ENCODE data around the gene MLLT10. TPM values are rescaled to one million over a fixed set of nuclear protein-coding genes. Genes with fewer than 3 reads are reported as not detected.
A peak's percentile ranks its signal among the peaks of the same experiment; 100 is the strongest.
"Not testable (repeated sequence)": the region's sequence is repeated elsewhere in the genome, so short reads cannot be mapped to it uniquely, and the experiment has no call there.

The MLLT10 gene
- total RNA-seq, 1 donor, result 50.5 TPM

DNA sequence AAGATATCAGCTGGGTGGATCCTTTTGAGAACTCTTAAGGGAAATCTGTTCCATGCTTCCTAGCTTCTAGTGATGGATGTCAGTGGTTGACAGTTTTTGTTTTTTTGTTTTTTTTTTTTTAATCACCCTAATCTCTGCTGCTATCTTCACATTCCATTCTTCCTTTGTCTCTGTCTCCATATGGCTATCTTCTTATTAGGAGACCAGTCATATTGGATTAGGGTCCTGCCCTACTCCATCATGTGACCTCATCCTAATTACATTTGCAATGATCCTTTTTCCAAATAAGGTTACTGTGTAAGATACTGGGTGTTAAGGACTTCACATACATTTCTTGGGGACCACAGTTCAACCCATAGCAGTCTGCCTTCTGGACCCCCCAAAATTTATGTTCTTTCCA, 69.7 kb downstream of the MLLT10 start:
- DNase-seq (ENCODE audit: low read depth), result no peak
- H3K4me3 ChIP-seq (ENCODE audit: low read depth, low read length), result no peak overlapping the region
- TF ChIP-seq, protein P1, sequence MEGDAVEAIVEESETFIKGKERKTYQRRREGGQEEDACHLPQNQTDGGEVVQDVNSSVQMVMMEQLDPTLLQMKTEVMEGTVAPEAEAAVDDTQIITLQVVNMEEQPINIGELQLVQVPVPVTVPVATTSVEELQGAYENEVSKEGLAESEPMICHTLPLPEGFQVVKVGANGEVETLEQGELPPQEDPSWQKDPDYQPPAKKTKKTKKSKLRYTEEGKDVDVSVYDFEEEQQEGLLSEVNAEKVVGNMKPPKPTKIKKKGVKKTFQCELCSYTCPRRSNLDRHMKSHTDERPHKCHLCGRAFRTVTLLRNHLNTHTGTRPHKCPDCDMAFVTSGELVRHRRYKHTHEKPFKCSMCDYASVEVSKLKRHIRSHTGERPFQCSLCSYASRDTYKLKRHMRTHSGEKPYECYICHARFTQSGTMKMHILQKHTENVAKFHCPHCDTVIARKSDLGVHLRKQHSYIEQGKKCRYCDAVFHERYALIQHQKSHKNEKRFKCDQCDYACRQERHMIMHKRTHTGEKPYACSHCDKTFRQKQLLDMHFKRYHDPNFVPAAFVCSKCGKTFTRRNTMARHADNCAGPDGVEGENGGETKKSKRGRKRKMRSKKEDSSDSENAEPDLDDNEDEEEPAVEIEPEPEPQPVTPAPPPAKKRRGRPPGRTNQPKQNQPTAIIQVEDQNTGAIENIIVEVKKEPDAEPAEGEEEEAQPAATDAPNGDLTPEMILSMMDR (IDR thresholded peaks at IDR 0.05; ENCODE audit: insufficient read depth, low read depth, low read length), result no peak

DNA sequence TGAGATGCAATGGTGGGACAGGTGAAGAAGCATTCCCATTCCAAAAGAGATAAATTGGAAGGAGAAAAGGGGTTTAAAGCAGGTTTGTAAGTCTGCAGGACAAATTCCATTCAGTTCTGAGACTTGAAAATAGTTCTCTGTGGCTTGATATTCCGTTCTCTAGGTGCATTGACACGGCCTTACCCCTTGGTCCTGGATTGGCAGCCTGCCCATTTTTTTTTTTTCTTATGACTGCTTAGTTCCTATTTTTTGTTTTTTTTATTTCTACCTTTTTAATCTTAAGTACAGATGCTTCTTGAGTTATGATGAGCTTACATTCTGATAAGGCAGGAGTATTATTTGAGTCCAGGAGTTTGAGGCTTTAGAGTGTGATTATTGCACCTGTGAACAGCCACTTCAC, 70.6 kb downstream of the MLLT10 start:
- DNase-seq (ENCODE audit: low read depth), result no peak
- TF ChIP-seq, protein P1 (IDR thresholded peaks at IDR 0.05; ENCODE audit: insufficient read depth, low read depth, low read length), result no peak

DNA sequence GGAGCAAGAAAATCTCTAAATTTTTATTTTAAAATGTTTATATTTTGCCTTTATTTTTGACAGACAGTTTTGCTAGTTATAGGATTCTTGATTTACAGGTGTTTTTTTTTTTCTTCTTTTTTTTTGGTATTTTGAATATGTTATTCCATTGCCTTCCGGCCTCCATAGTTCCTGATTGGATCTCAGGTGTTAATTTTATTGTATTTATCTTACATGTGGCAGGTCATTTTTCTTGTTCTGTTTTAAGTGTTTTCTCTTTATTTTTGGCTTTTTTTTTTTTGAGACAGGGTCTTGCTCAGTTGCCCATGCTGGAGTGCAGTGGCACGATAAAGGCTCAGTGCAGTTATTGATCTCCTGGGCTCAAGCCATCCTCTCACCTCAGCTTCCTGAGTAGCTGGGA, 73.9 kb downstream of the MLLT10 start:
- DNase-seq (ENCODE audit: low read depth), result no peak
- TF ChIP-seq, protein P1 (IDR thresholded peaks at IDR 0.05; ENCODE audit: insufficient read depth, low read depth, low read length), result no peak
- H3K4me3 ChIP-seq (ENCODE audit: low read depth, low read length), result no peak overlapping the region

More for the DNA sequence above, 70.6 kb downstream of the MLLT10 start:
- no peak overlapping the region for H3K4me3 ChIP-seq (ENCODE audit: low read depth, low read length)

DNA sequence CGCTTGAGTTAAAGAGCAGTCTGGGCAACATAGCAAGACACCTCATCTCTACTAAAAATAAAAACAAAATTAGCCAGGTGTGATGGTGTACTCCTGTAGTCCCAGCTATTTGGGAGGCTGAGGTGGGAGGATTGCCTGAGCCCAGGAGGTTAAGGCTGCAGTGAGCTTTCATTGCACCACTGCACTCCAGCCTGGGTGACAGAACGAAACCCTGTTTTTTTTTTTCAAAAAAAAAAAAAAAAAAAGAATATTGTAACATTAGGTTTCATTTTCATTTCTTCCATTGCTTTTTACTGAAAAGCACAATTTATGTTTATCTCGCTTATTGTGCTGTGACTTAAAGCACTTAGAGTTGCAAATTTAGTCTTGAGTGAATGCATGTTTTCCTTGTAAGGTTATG, 80.0 kb downstream of the MLLT10 start:
- no peak overlapping the region for H3K4me3 ChIP-seq (ENCODE audit: low read depth, low read length)
- DNase-seq (ENCODE audit: low read depth), result no peak
- TF ChIP-seq, protein P1 (IDR thresholded peaks at IDR 0.05; ENCODE audit: insufficient read depth, low read depth, low read length), result no peak

DNA sequence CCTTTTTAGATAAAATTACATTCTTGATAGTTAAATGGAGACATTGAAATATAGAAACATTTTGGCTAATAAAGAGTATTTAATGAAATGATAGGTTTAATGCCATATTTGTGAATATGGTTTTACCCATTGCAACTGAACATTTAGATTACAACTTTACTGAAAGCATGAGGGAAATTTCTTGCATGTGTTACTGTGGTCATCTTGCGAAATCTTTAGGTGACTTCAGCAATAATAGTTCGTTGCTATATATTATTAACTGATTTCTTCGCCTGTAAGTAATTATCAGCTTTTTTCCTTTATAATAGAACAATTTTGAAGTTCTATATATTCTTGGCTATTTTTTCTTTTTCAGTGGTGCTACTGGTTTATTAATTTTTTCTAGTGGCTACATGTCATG, 83.2 kb downstream of the MLLT10 start:
- no peak overlapping the region for H3K4me3 ChIP-seq (ENCODE audit: low read depth, low read length)
- DNase-seq (ENCODE audit: low read depth), result peak; percentile 35
- TF ChIP-seq, protein P1 (IDR thresholded peaks at IDR 0.05; ENCODE audit: insufficient read depth, low read depth, low read length), result no peak

DNA sequence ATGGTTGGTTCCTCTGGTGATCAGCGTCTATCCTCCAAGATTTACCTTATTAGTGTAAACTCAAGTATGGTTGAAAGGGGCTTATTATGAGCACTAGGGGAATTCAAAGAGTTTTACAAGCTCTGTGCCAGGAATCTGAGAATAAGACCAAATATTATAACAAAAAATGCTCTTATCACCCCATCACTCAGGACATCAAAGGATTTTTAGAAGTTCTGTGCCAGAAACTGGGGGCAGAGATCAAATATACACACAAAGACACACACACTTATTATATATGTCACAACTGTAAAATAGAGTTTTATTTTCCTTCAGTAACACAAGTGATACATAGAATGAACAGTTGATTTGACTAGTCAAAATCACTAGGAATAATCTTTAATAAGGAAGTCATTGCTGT, 89.3 kb downstream of the MLLT10 start:
- TF ChIP-seq, protein P1 (IDR thresholded peaks at IDR 0.05; ENCODE audit: insufficient read depth, low read depth, low read length), result no peak
- H3K4me3 ChIP-seq (ENCODE audit: low read depth, low read length), result no peak overlapping the region
- DNase-seq (ENCODE audit: low read depth), result no peak

DNA sequence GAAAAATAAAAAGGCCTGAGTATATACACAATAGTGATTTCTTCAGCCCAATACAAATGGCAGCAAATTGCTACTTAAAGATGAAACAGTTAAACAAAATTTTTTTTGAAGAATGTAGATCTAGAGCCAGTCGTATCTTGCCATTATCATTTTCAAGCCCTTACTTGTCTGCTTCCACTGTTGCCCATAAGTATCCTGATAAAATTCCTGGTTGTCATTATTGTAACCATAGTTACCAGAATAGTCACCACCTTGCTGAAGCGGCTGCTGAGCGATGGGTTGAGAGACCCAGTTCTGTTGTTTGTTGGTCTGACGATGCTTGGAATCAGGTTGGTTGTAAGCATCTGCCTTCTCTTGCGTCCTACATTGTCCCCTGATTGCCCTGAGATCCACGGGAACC, 90.4 kb downstream of the MLLT10 start:
- H3K4me3 ChIP-seq (ENCODE audit: low read depth, low read length); DNase-seq (ENCODE audit: low read depth): not testable (repeated sequence)
